HEK293 (cell line): ENCODE results near the gene PRUNE2.

Source experiments
- CTCF ChIA-PET: fragments of 350-600 bp; formaldehyde crosslinking; extraction: SDS; loops from one replicate; lab custom pipeline; 2021; ENCODE audit warnings: antibody characterized with exemption; lab: Yijun Ruan, JAX
- POLR2A ChIA-PET: fragments of 300-600 bp; formaldehyde crosslinking; extraction: SDS; loops from one replicate; lab custom pipeline; 2020; ENCODE audit warnings: antibody characterized with exemption, inconsistent platforms; lab: Yijun Ruan, JAX
- H3K27ac ChIP-seq: fragments of 200-500 bp; sonication (Bioruptor generic); 2 replicates; pipeline ENCODE4 v1.5.1; 2014; ENCODE audit warnings: low read depth, low read length, control low read depth, inconsistent platforms; ENCODE audit errors: extremely low read depth
- H3K36me3 ChIP-seq, 2 experiments: fragments of 200-500 bp in 1 of 2; sonication (Bioruptor generic) in 1 of 2; 1 replicate in 1 of 2; 2 replicates in 1 of 2; pipeline ENCODE4 v1.5.1; 2014 to 2017; ENCODE audit warnings: inconsistent platforms in 2 of 2, low read length in 2 of 2; ENCODE audit not compliant: control insufficient read depth in 2 of 2, insufficient read depth in 1 of 2
- H3K4me1 ChIP-seq: fragments of 200-500 bp; sonication (Bioruptor generic); 2 replicates; pipeline ENCODE4 v1.5.1; 2014; ENCODE audit warnings: mild to moderate bottlenecking, low read length, inconsistent platforms; ENCODE audit not compliant: control insufficient read depth, insufficient read depth
- H3K4me3 ChIP-seq: 2 replicates; pipeline ENCODE4 v1.5.1; 2011; ENCODE audit warnings: low read depth, mild to moderate bottlenecking, control low read depth, low read length, moderate library complexity
- H3K9me3 ChIP-seq: fragments of 200-500 bp; sonication (Bioruptor generic); 2 replicates; pipeline ENCODE4 v1.5.1; 2014; ENCODE audit warnings: low read depth, low read length, inconsistent platforms; ENCODE audit not compliant: control insufficient read depth, insufficient read depth
- BCL6B ChIP-seq: fragments of 450-650 bp; formaldehyde crosslinking; IDR thresholded peaks from 2 replicates; pipeline ENCODE4 v1.5.1; 2017; ENCODE audit warnings: missing biosample characterization, missing genetic modification characterization
- KLF7 ChIP-seq: fragments of 450-650 bp; formaldehyde crosslinking; IDR thresholded peaks from 2 replicates; pipeline ENCODE4 v1.5.1; 2016; ENCODE audit warnings: missing biosample characterization, missing genetic modification characterization, borderline replicate concordance
- MYNN ChIP-seq: fragments of 450-650 bp; formaldehyde crosslinking; IDR thresholded peaks from 2 replicates; pipeline ENCODE4 v1.5.1; 2016; ENCODE audit warnings: missing biosample characterization, missing genetic modification characterization, borderline replicate concordance
- SCRT2 ChIP-seq: fragments of 450-650 bp; formaldehyde crosslinking; IDR thresholded peaks from 2 replicates; pipeline ENCODE4 v1.5.1; 2016; ENCODE audit warnings: missing biosample characterization, missing genetic modification characterization
- TCF7L2 ChIP-seq: IDR thresholded peaks from 2 replicates; pipeline ENCODE4 v1.6.1; 2011; ENCODE audit warnings: low read depth, mild to moderate bottlenecking, inconsistent platforms, low read length, moderate library complexity, borderline replicate concordance
- YY1 ChIP-seq: fragments of 450-650 bp; formaldehyde crosslinking; IDR thresholded peaks from 2 replicates; pipeline ENCODE4 v1.5.1; 2018; ENCODE audit warnings: missing biosample characterization, missing genetic modification characterization
- ZBTB17 ChIP-seq: fragments of 450-650 bp; formaldehyde crosslinking; IDR thresholded peaks from 2 replicates; pipeline ENCODE4 v1.5.1; 2016; ENCODE audit warnings: missing biosample characterization, missing genetic modification characterization
- ZBTB21 ChIP-seq: fragments of 450-650 bp; formaldehyde crosslinking; IDR thresholded peaks from 2 replicates; pipeline ENCODE4 v1.5.1; 2017; ENCODE audit warnings: missing biosample characterization, missing genetic modification characterization
- ZBTB44 ChIP-seq: fragments of 450-650 bp; IDR thresholded peaks from 2 replicates; pipeline ENCODE4 v1.5.1; 2018; ENCODE audit warnings: missing biosample characterization, mild to moderate bottlenecking, missing genetic modification characterization
- ZNF112 ChIP-seq: fragments of 450-650 bp; formaldehyde crosslinking; IDR thresholded peaks from 2 replicates; pipeline ENCODE4 v1.5.0; 2017; ENCODE audit warnings: missing biosample characterization, missing genetic modification characterization
- ZNF211 ChIP-seq: fragments of 450-650 bp; formaldehyde crosslinking; IDR thresholded peaks from 2 replicates; pipeline ENCODE4 v1.5.1; 2016; ENCODE audit warnings: low read depth, missing biosample characterization, missing genetic modification characterization
- ZNF248 ChIP-seq: fragments of 450-650 bp; formaldehyde crosslinking; IDR thresholded peaks from 2 replicates; pipeline ENCODE4 v1.5.1; 2017; ENCODE audit warnings: missing biosample characterization, missing genetic modification characterization
- ZNF266 ChIP-seq: fragments of 450-650 bp; formaldehyde crosslinking; IDR thresholded peaks from 2 replicates; pipeline ENCODE4 v1.5.1; 2016; ENCODE audit warnings: missing biosample characterization, missing genetic modification characterization, low read depth
- ZNF560 ChIP-seq: fragments of 450-650 bp; formaldehyde crosslinking; IDR thresholded peaks from 2 replicates; pipeline ENCODE4 v1.5.1; 2017; ENCODE audit warnings: missing biosample characterization, missing genetic modification characterization, borderline replicate concordance
- ZNF624 ChIP-seq: fragments of 450-650 bp; formaldehyde crosslinking; IDR thresholded peaks from 2 replicates; pipeline ENCODE4 v1.5.1; 2017; ENCODE audit warnings: missing biosample characterization, missing genetic modification characterization
- ZNF626 ChIP-seq: fragments of 450-650 bp; sonication (Bioruptor Pico); formaldehyde crosslinking; IDR thresholded peaks from 2 replicates; pipeline ENCODE4 v1.5.1; 2018; ENCODE audit warnings: missing biosample characterization, missing genetic modification characterization, inconsistent platforms
- ZNF660 ChIP-seq: fragments of 450-650 bp; IDR thresholded peaks from 2 replicates; pipeline ENCODE4 v1.5.1; 2018; ENCODE audit warnings: missing biosample characterization, mild to moderate bottlenecking, missing genetic modification characterization
- TF ChIP-seq, protein P1 (sequence below): fragments of 450-650 bp; formaldehyde crosslinking; IDR thresholded peaks from 2 replicates; pipeline ENCODE4 v1.5.1; 2016; ENCODE audit warnings: missing biosample characterization, missing genetic modification characterization
- TF ChIP-seq, protein P2 (sequence below): fragments of 450-650 bp; formaldehyde crosslinking; conservative IDR thresholded peaks from 2 replicates; pipeline ENCODE4 v1.5.1; 2016; ENCODE audit warnings: low read depth, missing biosample characterization, missing genetic modification characterization

The PRUNE2 gene

GRCh38 chr9:76827296-76828080, 78.4 kb downstream of the PRUNE2 start:
- CTCF ChIA-PET: interaction anchor here (0.6 to 1.3 kb wide), 3 partner anchors 12 to 161 kb away, joined by 3 to 6 read pairs (median 3); no protein-coding TSS in a partner anchor
- Histone ChIP-seq H3K9me3 (no peaks in the 10 kb centered on the region), H3K36me3 (no peaks in the 10 kb centered on the region), H3K4me3 (no peak overlapping the region), H3K4me1 (no peaks in the 10 kb centered on the region), H3K27ac (no peak overlapping the region)
- POLR2A ChIA-PET: no interaction called here
- TF ChIP-seq ZNF211 (tag by site-specific recombination) (no peak), ZNF112 (tag by site-specific recombination) (no peak), BCL6B (tag by site-specific recombination) (no peak), TCF7L2 (no peak), ZNF624 (tag by site-specific recombination) (no peak), ZNF660 (tag by site-specific recombination) (no peak), ZBTB44 (tag by site-specific recombination) (no peak), YY1 (tag by site-specific recombination) (no peak), ZBTB21 (no peak), ZNF626 (tag by site-specific recombination) (no peak), SCRT2 (no peak), ZNF248 (no peak), ZNF560 (tag by site-specific recombination) (no peak), MYNN (tag by site-specific recombination) (no peak), ZNF266 (tag by site-specific recombination) (no peak), ZBTB17 (no peak), KLF7 (tag by site-specific recombination) (no peak)
- TF ChIP-seq, protein P1, sequence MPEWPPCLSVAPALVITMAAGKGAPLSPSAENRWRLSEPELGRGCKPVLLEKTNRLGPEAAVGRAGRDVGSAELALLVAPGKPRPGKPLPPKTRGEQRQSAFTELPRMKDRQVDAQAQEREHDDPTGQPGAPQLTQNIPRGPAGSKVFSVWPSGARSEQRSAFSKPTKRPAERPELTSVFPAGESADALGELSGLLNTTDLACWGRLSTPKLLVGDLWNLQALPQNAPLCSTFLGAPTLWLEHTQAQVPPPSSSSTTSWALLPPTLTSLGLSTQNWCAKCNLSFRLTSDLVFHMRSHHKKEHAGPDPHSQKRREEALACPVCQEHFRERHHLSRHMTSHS: no peak
- TF ChIP-seq, protein P2, sequence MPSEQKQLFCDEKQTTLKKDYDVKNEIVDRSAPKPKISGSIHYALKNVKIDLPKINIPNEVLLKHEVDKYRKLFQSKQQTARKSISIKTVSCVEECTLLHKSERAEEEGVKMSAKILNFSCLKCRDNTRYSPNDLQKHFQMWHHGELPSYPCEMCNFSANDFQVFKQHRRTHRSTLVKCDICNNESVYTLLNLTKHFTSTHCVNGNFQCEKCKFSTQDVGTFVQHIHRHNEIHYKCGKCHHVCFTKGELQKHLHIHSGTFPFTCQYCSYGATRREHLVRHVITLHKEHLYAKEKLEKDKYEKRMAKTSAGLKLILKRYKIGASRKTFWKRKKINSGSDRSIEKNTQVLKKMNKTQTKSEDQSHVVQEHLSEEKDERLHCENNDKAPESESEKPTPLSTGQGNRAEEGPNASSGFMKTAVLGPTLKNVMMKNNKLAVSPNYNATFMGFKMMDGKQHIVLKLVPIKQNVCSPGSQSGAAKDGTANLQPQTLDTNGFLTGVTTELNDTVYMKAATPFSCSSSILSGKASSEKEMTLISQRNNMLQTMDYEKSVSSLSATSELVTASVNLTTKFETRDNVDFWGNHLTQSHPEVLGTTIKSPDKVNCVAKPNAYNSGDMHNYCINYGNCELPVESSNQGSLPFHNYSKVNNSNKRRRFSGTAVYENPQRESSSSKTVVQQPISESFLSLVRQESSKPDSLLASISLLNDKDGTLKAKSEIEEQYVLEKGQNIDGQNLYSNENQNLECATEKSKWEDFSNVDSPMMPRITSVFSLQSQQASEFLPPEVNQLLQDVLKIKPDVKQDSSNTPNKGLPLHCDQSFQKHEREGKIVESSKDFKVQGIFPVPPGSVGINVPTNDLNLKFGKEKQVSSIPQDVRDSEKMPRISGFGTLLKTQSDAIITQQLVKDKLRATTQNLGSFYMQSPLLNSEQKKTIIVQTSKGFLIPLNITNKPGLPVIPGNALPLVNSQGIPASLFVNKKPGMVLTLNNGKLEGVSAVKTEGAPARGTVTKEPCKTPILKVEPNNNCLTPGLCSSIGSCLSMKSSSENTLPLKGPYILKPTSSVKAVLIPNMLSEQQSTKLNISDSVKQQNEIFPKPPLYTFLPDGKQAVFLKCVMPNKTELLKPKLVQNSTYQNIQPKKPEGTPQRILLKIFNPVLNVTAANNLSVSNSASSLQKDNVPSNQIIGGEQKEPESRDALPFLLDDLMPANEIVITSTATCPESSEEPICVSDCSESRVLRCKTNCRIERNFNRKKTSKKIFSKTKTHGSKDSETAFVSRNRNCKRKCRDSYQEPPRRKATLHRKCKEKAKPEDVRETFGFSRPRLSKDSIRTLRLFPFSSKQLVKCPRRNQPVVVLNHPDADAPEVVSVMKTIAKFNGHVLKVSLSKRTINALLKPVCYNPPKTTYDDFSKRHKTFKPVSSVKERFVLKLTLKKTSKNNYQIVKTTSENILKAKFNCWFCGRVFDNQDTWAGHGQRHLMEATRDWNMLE (tag by site-specific recombination): no peak
